Prostate gland (tissue), 2 donors: ENCODE data around the gene PTCHD1.

ENCODE experiments used
- CTCF ChIP-seq, 4 experiments: fragments of 200-600 bp in 2 of 4; fragments of 450-650 bp in 2 of 4; sonication (generic) in 2 of 4; IDR thresholded peaks; 1 replicate in 3 of 4; 2 replicates in 1 of 4; pipeline ENCODE4 v1.5.1; 2016 to 2019; ENCODE audit warnings: antibody characterized with exemption in 4 of 4, mild to moderate bottlenecking in 2 of 4, moderate library complexity in 2 of 4
- POLR2A ChIP-seq: fragments of 450-650 bp; IDR thresholded peaks from one replicate; pipeline ENCODE4 v1.6.1; 2016; ENCODE audit warnings: antibody characterized with exemption, mild to moderate bottlenecking
- POLR2AphosphoS5 ChIP-seq: sonication (generic); formaldehyde crosslinking; IDR thresholded peaks from one replicate; pipeline ENCODE4 v1.6.1; 2017; ENCODE audit warnings: antibody characterized with exemption

- TF ChIP-seq POLR2A (no peak), CTCF (IDR thresholded peaks at IDR 0.05) (no peak), POLR2AphosphoS5 (no peak)
Observed at GRCh38 chrX:23387550-23388184, 53.0 kb downstream of the PTCHD1 start.
